Measurements from ENCODE around the gene LATS2.

- TF ChIP-seq CTCF (IDR thresholded peaks at IDR 0.05) (no peak), POLR2A (IDR thresholded peaks at IDR 0.05) (no peak)
These were observed 1.6 kb downstream of the LATS2 start for GRCh38 chr13:21059641-21060337.

All from Peyer's patch (tissue), 4 donors.